ENCODE data around the gene HOOK2. TPM values are rescaled to one million over a fixed set of nuclear protein-coding genes. Genes with fewer than 3 reads are reported as not detected.
"Not testable (repeated sequence)": the region's sequence is repeated elsewhere in the genome, so short reads cannot be mapped to it uniquely, and the experiment has no call there.

HOOK2 gene
- polyA plus RNA-seq, 1 of the 3 experiments (the other 2 are of a cell fraction): 33.0 TPM

DNA sequence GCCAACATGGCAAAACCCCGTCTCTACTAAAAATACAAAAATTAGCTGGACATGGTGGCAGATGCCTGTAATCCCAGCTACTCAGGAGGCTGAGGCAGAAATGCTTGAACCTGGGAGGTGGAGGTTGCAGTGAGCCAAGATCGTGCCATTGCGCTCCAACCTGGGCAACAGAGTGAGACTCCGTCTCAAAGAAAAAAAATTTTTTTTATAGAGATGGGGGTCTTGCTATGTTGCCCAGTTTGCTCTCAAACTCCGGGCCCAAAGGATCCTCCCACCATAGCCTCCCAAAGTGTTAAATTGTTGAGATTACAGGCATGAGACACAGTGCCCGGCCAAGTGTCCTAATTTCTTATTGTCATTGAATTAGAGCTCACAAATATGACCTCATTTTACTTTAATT is 41.8 kb upstream of the HOOK2 start:
- H3K36me3 ChIP-seq (replicated peaks in 1 of 2; ENCODE audit: control insufficient read depth in 1 of 2, insufficient read depth in 2 of 2, low read length in 1 of 2); H3F3A ChIP-seq (replicated peaks; ENCODE audit: insufficient read depth); H3K9me2 ChIP-seq; POLR2A ChIA-PET; H3K27me3 ChIP-seq (ENCODE audit: insufficient read depth); H3K4me3 ChIP-seq (ENCODE audit: low read depth in 2 of 2, low read length in 1 of 2); H3K4me2 ChIP-seq; H3K79me2 ChIP-seq (ENCODE audit: insufficient read depth); H4K20me1 ChIP-seq (ENCODE audit: insufficient read depth); H3K4me1 ChIP-seq (ENCODE audit: control insufficient read depth in 1 of 2, insufficient read depth in 2 of 2, low read depth in 1 of 2, low read length in 1 of 2); H3K9me3 ChIP-seq; DNase-seq; H2AFZ ChIP-seq (ENCODE audit: low read depth); H3K27ac ChIP-seq (ENCODE audit: low read depth in 2 of 2, low read length in 1 of 2); H3K9ac ChIP-seq: not testable (repeated sequence)
- CTCF ChIA-PET: interaction anchor here (2.5 to 6.7 kb wide), 2 partner anchors 9 to 30 kb away, joined by 16 to 48 read pairs; no protein-coding TSS in a partner anchor
- 94% methylated on average over 6 of the region's 6 CpGs for WGBS (ENCODE audit: low lambda C conversion rate)

DNA sequence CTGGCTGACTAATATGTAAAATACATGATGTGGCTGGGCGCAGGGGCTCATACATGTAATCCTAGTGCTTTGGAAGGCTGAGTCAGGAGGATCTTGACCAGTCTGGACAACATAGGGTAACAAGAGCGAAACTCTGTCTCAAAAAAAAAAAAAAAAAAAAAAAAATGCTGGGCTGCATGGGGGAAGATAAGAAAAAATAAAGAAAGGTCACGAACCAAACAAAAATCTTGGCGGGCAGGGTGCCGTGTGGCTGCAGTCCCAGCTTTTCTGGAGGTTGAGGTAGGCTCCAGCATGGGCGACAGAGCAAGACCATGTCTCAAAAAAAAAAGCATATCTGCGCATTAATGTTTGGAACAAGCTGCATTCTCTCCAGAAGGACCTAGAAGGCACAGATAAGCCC is 39.7 kb upstream of the HOOK2 start:
- Histone ChIP-seq H4K20me1 (ENCODE audit: insufficient read depth) (no peaks in the 10 kb centered on the region), H3K9ac (no peak overlapping the region), H2AFZ (ENCODE audit: low read depth) (no peak overlapping the region), H3K79me2 (ENCODE audit: insufficient read depth) (no peaks in the 10 kb centered on the region), H3F3A (replicated peaks; ENCODE audit: insufficient read depth) (no peaks in the 10 kb centered on the region), H3K4me1 (ENCODE audit: control insufficient read depth in 1 of 2, insufficient read depth in 2 of 2, low read depth in 1 of 2, low read length in 1 of 2) (no peaks in the 10 kb centered on the region), H3K27ac (ENCODE audit: low read depth in 2 of 2, low read length in 1 of 2) (no peak overlapping the region), H3K9me3 (no peaks in the 10 kb centered on the region), H3K9me2 (no peaks in the 10 kb centered on the region), H3K4me3 (ENCODE audit: low read depth in 2 of 2, low read length in 1 of 2) (no peak overlapping the region), H3K4me2 (no peak overlapping the region), H3K36me3 (replicated peaks in 1 of 2; ENCODE audit: control insufficient read depth in 1 of 2, insufficient read depth in 2 of 2, low read length in 1 of 2) (peaks cover 0 to 6% of the 10 kb centered on the region in 2 experiments), H3K27me3 (ENCODE audit: insufficient read depth) (no peaks in the 10 kb centered on the region)
- TF ChIP-seq FOXM1 (IDR thresholded peaks at IDR 0.05; ENCODE audit: low read depth): no peak
- no peak for TF ChIP-seq TCF12 (IDR thresholded peaks at IDR 0.05)
- TF ChIP-seq, protein P1, sequence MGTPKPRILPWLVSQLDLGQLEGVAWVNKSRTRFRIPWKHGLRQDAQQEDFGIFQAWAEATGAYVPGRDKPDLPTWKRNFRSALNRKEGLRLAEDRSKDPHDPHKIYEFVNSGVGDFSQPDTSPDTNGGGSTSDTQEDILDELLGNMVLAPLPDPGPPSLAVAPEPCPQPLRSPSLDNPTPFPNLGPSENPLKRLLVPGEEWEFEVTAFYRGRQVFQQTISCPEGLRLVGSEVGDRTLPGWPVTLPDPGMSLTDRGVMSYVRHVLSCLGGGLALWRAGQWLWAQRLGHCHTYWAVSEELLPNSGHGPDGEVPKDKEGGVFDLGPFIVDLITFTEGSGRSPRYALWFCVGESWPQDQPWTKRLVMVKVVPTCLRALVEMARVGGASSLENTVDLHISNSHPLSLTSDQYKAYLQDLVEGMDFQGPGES (IDR thresholded peaks at IDR 0.05; ENCODE audit: low read depth, low read length): no peak
- no peak for TF ChIP-seq TAF1 (IDR thresholded peaks at IDR 0.05; ENCODE audit: borderline replicate concordance, low read depth, low read length)
- no peak for TF ChIP-seq RAD21 (IDR thresholded peaks at IDR 0.05; ENCODE audit: low read length)
- TF ChIP-seq EP300 (IDR thresholded peaks at IDR 0.05; ENCODE audit: borderline replicate concordance in 1 of 2, low read depth in 1 of 2, low read length in 1 of 2): no peak
- TF ChIP-seq YY1 (IDR thresholded peaks at IDR 0.05; ENCODE audit: low read depth): no peak
- TF ChIP-seq SIN3A (IDR thresholded peaks at IDR 0.05; ENCODE audit: borderline replicate concordance, low read depth, low read length): no peak
- no peak for TF ChIP-seq TEAD4 (IDR thresholded peaks at IDR 0.05; ENCODE audit: borderline replicate concordance, insufficient read depth)
- TF ChIP-seq, protein P2, sequence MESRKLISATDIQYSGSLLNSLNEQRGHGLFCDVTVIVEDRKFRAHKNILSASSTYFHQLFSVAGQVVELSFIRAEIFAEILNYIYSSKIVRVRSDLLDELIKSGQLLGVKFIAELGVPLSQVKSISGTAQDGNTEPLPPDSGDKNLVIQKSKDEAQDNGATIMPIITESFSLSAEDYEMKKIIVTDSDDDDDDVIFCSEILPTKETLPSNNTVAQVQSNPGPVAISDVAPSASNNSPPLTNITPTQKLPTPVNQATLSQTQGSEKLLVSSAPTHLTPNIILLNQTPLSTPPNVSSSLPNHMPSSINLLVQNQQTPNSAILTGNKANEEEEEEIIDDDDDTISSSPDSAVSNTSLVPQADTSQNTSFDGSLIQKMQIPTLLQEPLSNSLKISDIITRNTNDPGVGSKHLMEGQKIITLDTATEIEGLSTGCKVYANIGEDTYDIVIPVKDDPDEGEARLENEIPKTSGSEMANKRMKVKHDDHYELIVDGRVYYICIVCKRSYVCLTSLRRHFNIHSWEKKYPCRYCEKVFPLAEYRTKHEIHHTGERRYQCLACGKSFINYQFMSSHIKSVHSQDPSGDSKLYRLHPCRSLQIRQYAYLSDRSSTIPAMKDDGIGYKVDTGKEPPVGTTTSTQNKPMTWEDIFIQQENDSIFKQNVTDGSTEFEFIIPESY (IDR thresholded peaks at IDR 0.05; ENCODE audit: borderline replicate concordance, low read depth): no peak
- TF ChIP-seq EZH2phosphoT487 (IDR thresholded peaks at IDR 0.05; ENCODE audit: borderline replicate concordance, low read depth): no peak
- POLR2A ChIA-PET: interaction anchor here (0.5 to 1.9 kb wide), 4 partner anchors 9 to 67 kb away, joined by 3 to 6 read pairs (median 3); partner anchors contain the start of genes DNASE2 and RNASEH2A
- WGBS (ENCODE audit: low lambda C conversion rate): 95% methylated on average over 7 of the region's 7 CpGs
- CTCF ChIA-PET: interaction anchor here (1.1 to 6.7 kb wide), 4 partner anchors 11 to 37 kb away, joined by 3 to 48 read pairs (median 10); no protein-coding TSS in a partner anchor
- no peak for DNase-seq

Measured in SK-N-SH (cell line).